Effector memory CD4-positive, alpha-beta T cell (primary cell): Measurements from ENCODE around the gene FBXO41.

Experiments
- DNase-seq, 3 donors: peaks; one replicate each; pipeline ENCODE4 v3.0.0-alpha.2; 2020
- H3K27ac ChIP-seq: 2 replicates; pipeline ENCODE4 v1.7.0; 2013; ENCODE audit warnings: mild to moderate bottlenecking, low read length, moderate library complexity; ENCODE audit not compliant: insufficient read depth, poor library complexity, severe bottlenecking
- H3K27me3 ChIP-seq: replicated peaks from 2 replicates; pipeline ENCODE4 v1.7.0; 2013; ENCODE audit warnings: mild to moderate bottlenecking, low read length; ENCODE audit not compliant: insufficient read depth, control insufficient read depth, poor library complexity, severe bottlenecking
- H3K36me3 ChIP-seq: 2 replicates; pipeline ENCODE4 v1.7.0; 2013; ENCODE audit warnings: mild to moderate bottlenecking, low read length, moderate library complexity; ENCODE audit not compliant: control insufficient read depth, insufficient read depth
- H3K4me1 ChIP-seq: 2 replicates; pipeline ENCODE4 v1.7.0; 2013; ENCODE audit warnings: low read length, mild to moderate bottlenecking; ENCODE audit not compliant: control insufficient read depth, insufficient read depth, poor library complexity, severe bottlenecking
- H3K4me3 ChIP-seq: 2 replicates; pipeline ENCODE4 v1.7.0; 2013; ENCODE audit warnings: low read length, low read depth, mild to moderate bottlenecking; ENCODE audit not compliant: insufficient read depth, poor library complexity, severe bottlenecking
- H3K9me3 ChIP-seq: 2 replicates; pipeline ENCODE4 v1.7.0; 2013; ENCODE audit warnings: mild to moderate bottlenecking, low read length, moderate library complexity; ENCODE audit not compliant: control insufficient read depth
- total RNA-seq, 3 donors: gene quantifications; one replicate each; lab custom pipeline; 2026; lab: John Stamatoyannopoulos, UW

FBXO41 gene, protein sequence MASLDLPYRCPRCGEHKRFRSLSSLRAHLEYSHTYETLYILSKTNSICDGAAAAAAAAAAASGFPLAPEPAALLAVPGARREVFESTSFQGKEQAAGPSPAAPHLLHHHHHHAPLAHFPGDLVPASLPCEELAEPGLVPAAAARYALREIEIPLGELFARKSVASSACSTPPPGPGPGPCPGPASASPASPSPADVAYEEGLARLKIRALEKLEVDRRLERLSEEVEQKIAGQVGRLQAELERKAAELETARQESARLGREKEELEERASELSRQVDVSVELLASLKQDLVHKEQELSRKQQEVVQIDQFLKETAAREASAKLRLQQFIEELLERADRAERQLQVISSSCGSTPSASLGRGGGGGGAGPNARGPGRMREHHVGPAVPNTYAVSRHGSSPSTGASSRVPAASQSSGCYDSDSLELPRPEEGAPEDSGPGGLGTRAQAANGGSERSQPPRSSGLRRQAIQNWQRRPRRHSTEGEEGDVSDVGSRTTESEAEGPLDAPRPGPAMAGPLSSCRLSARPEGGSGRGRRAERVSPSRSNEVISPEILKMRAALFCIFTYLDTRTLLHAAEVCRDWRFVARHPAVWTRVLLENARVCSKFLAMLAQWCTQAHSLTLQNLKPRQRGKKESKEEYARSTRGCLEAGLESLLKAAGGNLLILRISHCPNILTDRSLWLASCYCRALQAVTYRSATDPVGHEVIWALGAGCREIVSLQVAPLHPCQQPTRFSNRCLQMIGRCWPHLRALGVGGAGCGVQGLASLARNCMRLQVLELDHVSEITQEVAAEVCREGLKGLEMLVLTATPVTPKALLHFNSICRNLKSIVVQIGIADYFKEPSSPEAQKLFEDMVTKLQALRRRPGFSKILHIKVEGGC
- total RNA-seq, result 16.9 to 35.4 (median 25.8) reads per million in 3 donors

DNA sequence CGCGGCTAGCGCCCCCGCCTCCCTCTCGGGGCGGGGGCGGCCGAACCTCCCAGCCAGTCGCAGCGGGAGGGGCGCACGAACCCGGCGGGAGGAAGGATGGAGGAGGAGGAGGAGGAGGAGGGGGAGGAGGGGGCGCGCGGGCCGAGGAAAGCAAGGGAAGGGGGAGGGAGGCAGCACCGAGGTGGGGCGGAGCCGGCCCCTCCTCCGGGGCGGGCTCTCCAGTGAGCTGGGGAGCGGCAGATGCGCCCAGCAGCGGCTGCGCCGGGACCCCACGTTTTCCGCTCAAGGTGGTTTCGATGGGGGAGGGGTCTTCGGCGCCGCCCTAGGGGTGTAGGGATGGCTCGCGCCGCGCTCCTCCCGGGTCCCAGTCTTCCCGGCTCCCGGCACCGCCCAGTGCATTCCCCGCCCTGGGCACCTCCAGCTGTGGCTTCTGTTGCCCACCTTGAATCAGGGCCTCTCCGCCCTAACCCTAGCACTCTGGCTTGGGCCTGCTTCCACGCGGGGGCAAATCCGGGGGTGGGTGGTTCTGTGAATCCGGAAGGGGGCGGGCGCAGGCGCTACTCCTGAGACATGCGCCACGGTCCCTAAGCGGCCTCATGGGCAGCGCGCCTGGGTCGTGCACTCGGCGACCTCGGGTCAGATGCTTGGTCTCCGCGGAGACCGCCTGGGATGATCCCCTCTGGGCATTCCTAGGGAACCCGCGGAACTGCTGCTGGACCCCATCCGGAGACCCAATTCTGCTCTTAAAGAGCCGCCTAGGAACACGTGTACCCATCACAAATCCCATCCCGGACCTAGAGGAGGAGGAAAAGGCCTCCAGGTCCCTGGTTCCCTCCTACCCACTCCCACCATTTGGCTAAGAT lies at the start of gene FBXO41:
Gene FBXO41, minus strand, starts transcription at position 183 of the 863 bp plus-strand sequence. CDS start 14,848 bp downstream, outside the sequence.
- peak; percentile 30 to 48 (median 33) for DNase-seq
- Histone ChIP-seq H3K9me3 (no peaks in the 10 kb centered on the region), H3K4me3 (peak within 1 kb of the TSS; percentile 66), H3K36me3 (no peaks in the 10 kb centered on the region), H3K4me1 (peaks cover 8% of the 10 kb centered on the region), H3K27ac (peak within 1 kb of the TSS; percentile 18), H3K27me3 (no peaks in the 10 kb centered on the region)

DNA sequence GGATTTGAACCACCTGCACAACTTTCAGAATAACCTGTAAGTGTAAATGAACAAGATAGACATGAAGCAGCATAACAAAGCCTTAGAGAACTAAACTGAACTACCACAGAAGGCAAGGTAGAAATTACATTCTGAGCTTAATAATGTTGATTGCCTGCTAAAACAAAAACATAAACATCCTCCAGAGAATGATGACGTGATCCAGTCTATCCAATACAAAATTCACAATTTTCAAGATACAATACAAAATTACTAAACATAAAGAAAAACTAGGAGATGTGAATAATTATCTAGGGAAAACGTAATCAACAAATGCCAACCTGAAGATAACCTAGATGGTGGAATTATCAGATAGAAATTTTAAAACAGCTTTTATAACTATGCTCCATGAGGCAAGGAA lies 49.8 kb upstream of the FBXO41 start:
- no peak overlapping the region for H3K27ac ChIP-seq
- no peaks in the 10 kb centered on the region for H3K9me3 ChIP-seq
- no peaks in the 10 kb centered on the region for H3K4me1 ChIP-seq
- no peak overlapping the region for H3K4me3 ChIP-seq
- H3K36me3 ChIP-seq, result no peaks in the 10 kb centered on the region
- DNase-seq, result no peak
- H3K27me3 ChIP-seq, result no peaks in the 10 kb centered on the region

DNA sequence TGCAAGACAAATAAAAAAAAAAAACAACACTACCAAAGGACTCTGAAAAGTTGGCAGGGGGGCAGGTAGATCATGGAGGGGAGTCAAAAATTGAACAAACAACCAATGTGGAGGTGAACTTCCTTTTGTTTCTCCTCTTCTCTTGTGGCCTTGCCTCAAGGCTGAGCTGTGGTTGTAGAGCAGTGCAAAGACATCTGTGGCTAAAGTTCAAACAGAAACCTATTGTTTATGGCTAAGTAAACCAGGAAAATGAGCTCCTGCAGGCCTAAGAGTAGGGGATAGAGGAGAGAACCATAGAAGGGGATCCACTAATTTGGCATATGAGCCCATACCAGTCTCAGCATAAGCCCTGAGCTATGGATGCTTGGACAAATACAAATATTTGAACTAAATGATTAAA lies 49.3 kb upstream of the FBXO41 start:
- no peaks in the 10 kb centered on the region for H3K27me3 ChIP-seq
- no peak overlapping the region for H3K27ac ChIP-seq
- H3K4me1 ChIP-seq, result no peaks in the 10 kb centered on the region
- no peaks in the 10 kb centered on the region for H3K9me3 ChIP-seq
- no peaks in the 10 kb centered on the region for H3K36me3 ChIP-seq
- DNase-seq, result no peak
- H3K4me3 ChIP-seq, result no peak overlapping the region

GRCh38 chr2:73324126-73324725 lies 39.9 kb upstream of the FBXO41 start:
- H3K27ac ChIP-seq, result no peak overlapping the region
- H3K4me3 ChIP-seq, result no peak overlapping the region
- no peaks in the 10 kb centered on the region for H3K4me1 ChIP-seq
- H3K36me3 ChIP-seq, result no peaks in the 10 kb centered on the region
- H3K9me3 ChIP-seq, result no peaks in the 10 kb centered on the region
- no peak for DNase-seq
- peaks cover 4% of the 10 kb centered on the region for H3K27me3 ChIP-seq

GRCh38 chr2:73323551-73323950 lies 39.3 kb upstream of the FBXO41 start:
- H3K27me3 ChIP-seq, result peaks cover 4% of the 10 kb centered on the region
- H3K4me1 ChIP-seq, result no peaks in the 10 kb centered on the region
- no peaks in the 10 kb centered on the region for H3K9me3 ChIP-seq
- no peak overlapping the region for H3K27ac ChIP-seq
- H3K4me3 ChIP-seq, result no peak overlapping the region
- H3K36me3 ChIP-seq, result no peaks in the 10 kb centered on the region
- DNase-seq, result no peak

- H3K4me3 ChIP-seq, result no peak overlapping the region
- DNase-seq, result no peak
- H3K27me3 ChIP-seq, result no peaks in the 10 kb centered on the region
- H3K4me1 ChIP-seq, result no peaks in the 10 kb centered on the region
- H3K9me3 ChIP-seq, result no peaks in the 10 kb centered on the region
- H3K36me3 ChIP-seq, result no peaks in the 10 kb centered on the region
- no peak overlapping the region for H3K27ac ChIP-seq
Observed at GRCh38 chr2:73314441-73314840, 30.2 kb upstream of the FBXO41 start.

- Histone ChIP-seq H3K27me3 (no peaks in the 10 kb centered on the region), H3K36me3 (no peaks in the 10 kb centered on the region), H3K4me3 (no peak overlapping the region), H3K9me3 (no peaks in the 10 kb centered on the region), H3K4me1 (no peaks in the 10 kb centered on the region), H3K27ac (no peak overlapping the region)
- DNase-seq, result no peak
Observed at GRCh38 chr2:73307720-73308119, 23.4 kb upstream of the FBXO41 start.

- H3K4me3 ChIP-seq, result no peak overlapping the region
Observed at GRCh38 chr2:73301636-73302035, 17.4 kb upstream of the FBXO41 start.

DNA sequence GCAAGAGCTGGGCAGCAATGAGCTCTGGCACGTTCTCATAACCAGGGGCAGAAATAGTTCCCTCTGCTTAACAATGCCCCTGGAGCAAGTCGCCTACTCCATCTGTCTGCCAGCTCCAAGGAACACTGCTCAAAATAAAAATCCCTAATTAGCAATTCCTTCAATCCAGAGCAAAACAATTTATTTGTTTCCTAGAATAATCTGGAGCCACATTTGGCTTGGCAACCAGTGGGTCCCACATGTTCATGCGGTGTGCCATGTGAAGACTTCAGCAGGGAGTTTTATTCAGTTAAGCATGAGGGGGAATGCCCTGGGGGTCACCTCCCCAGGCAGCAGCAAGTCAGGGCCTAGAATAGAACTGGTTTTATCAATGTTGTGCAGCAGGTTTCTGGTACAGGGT lies 16.6 kb upstream of the FBXO41 start:
- DNase-seq, result no peak
- Histone ChIP-seq H3K27ac (no peak overlapping the region), H3K27me3 (peaks cover 11% of the 10 kb centered on the region), H3K4me3 (no peak overlapping the region), H3K9me3 (no peaks in the 10 kb centered on the region), H3K36me3 (no peaks in the 10 kb centered on the region), H3K4me1 (no peaks in the 10 kb centered on the region)

More at GRCh38 chr2:73301636-73302035, 17.4 kb upstream of the FBXO41 start:
- Histone ChIP-seq H3K9me3 (no peaks in the 10 kb centered on the region), H3K27me3 (peaks cover 10% of the 10 kb centered on the region), H3K36me3 (no peaks in the 10 kb centered on the region), H3K27ac (no peak overlapping the region), H3K4me1 (no peaks in the 10 kb centered on the region)
- DNase-seq, result no peak
